ENCODE measurements around the gene SRMS. TPM values are rescaled to one million over a fixed set of nuclear protein-coding genes. Genes with fewer than 3 reads are reported as not detected.

SRMS gene
- total and polyA plus RNA-seq, 2 donors (not counting 3 experiments of a cell fraction or from before 2014, with no cell fraction given), result not detected

DNA sequence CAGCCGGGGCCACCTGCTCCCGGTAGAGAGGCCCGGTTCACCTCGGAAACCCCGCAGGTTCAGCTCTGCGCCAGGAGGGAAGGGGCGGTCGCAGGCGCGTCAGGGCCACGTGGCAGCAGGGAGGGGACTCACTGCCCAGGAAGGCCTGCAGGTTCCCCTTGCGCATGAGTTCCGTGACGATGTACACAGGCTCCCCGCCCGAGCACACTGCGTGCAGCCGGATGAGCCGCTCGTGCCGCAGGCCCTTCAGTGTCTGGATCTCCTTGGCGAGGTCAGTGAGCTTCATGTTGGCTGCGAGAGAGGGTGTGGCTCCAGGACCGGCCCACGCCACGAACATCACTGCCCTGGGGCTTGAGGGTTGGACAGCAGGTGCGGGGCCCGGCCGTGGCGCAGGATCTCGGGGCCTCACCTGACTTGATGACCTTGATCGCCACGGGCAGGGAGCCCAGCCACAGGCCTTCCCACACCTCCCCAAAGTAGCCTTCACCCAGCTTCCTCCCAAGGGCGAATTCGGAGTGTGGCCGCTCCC, 5.5 kb downstream of the SRMS start:
- no peak for DNase-seq (ENCODE audit: low read depth, low spot score)
- BruUV-seq (replicated peaks), result no TSS peak
- Histone ChIP-seq H3K4me3 (replicated peaks in 1 of 3; ENCODE audit: insufficient read depth in 1 of 3, low read depth in 1 of 3, low read length in 3 of 3) (no peak overlapping the region), H3K9ac (replicated peaks; ENCODE audit: extremely low read depth, insufficient read depth, low read length) (no peak overlapping the region), H3K79me2 (ENCODE audit: control insufficient read depth, insufficient read depth, low read length) (no peaks in the 10 kb centered on the region), H3K36me3 (ENCODE audit: control insufficient read depth in 2 of 2, extremely low read depth in 1 of 2, insufficient read depth in 2 of 2, low read length in 2 of 2) (no peaks in the 10 kb centered on the region), H3K9me1 (replicated peaks; ENCODE audit: control insufficient read depth, extremely low read depth, insufficient read depth, low read length) (no peaks in the 10 kb centered on the region), H3K4me1 (ENCODE audit: control insufficient read depth, extremely low read depth, insufficient read depth, low read length) (no peaks in the 10 kb centered on the region), H3K27ac (ENCODE audit: insufficient read depth, low read depth, low read length) (no peak overlapping the region), H3K4me2 (ENCODE audit: insufficient read depth, low read length) (no peak overlapping the region), H4K20me1 (replicated peaks; ENCODE audit: control insufficient read depth, extremely low read depth, insufficient read depth, low read length) (no peaks in the 10 kb centered on the region), H3K27me3 (ENCODE audit: control insufficient read depth in 2 of 2, insufficient read depth in 2 of 2, low read length in 2 of 2) (no peaks in the 10 kb centered on the region), H2AFZ (ENCODE audit: low read depth, low read length) (no peak overlapping the region), H3K9me3 (replicated peaks; ENCODE audit: control insufficient read depth, insufficient read depth, low read length) (no peaks in the 10 kb centered on the region)
- dilution Hi-C loops (cut with MboI; ENCODE audit: extremely low pct_ligation_motif_present, low sequenced_read_pairs) (no loop called here), intact Hi-C loops (cut with micrococcal nuclease) (no loop called here)
- CTCF ChIA-PET, result interaction anchor here (1.0 kb wide), 1 partner anchor 432 kb away, joined by 3 read pairs; no protein-coding TSS in a partner anchor
- FAIRE-seq, result no peak
- TF ChIP-seq EZH2 (IDR thresholded peaks at IDR 0.05; ENCODE audit: borderline replicate concordance, low read depth, low read length, severe bottlenecking), result no peak
- TF ChIP-seq POLR2A (IDR thresholded peaks at IDR 0.05; ENCODE audit: low read depth, low read length), result no peak
- POLR2A ChIA-PET, result interaction anchor here (0.6 kb wide), 1 partner anchor 465 kb away, joined by 3 read pairs; no protein-coding TSS in a partner anchor

DNA sequence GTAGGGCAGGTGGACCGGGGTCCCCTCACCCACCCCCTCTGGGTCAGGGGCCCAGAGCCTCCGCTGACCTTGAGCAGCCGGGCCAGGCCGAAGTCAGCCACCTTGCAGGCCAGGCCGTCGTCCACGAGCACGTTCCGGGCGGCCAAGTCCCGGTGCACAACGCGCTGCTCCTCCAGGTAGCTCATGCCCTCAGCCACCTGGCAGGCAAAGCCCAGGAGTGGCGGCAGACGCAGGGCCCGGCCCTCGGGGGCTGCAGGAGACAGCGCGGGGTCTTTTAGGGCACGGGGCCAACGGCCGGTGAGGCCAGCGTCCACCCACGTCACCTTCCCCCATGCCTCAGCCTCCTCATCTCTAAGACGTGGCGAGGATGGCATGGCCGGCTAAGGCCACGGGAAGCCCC, 6.2 kb downstream of the SRMS start:
- Histone ChIP-seq H3K4me3 (replicated peaks in 1 of 3; ENCODE audit: insufficient read depth in 1 of 3, low read depth in 1 of 3, low read length in 3 of 3) (no peak overlapping the region), H3K4me1 (ENCODE audit: control insufficient read depth, extremely low read depth, insufficient read depth, low read length) (no peaks in the 10 kb centered on the region), H3K79me2 (ENCODE audit: control insufficient read depth, insufficient read depth, low read length) (no peaks in the 10 kb centered on the region), H3K36me3 (ENCODE audit: control insufficient read depth in 2 of 2, extremely low read depth in 1 of 2, insufficient read depth in 2 of 2, low read length in 2 of 2) (no peaks in the 10 kb centered on the region), H3K4me2 (ENCODE audit: insufficient read depth, low read length) (no peak overlapping the region), H4K20me1 (replicated peaks; ENCODE audit: control insufficient read depth, extremely low read depth, insufficient read depth, low read length) (no peaks in the 10 kb centered on the region), H3K9me1 (replicated peaks; ENCODE audit: control insufficient read depth, extremely low read depth, insufficient read depth, low read length) (no peaks in the 10 kb centered on the region), H3K27ac (ENCODE audit: insufficient read depth, low read depth, low read length) (no peak overlapping the region), H3K9ac (replicated peaks; ENCODE audit: extremely low read depth, insufficient read depth, low read length) (no peak overlapping the region), H2AFZ (ENCODE audit: low read depth, low read length) (no peak overlapping the region), H3K27me3 (ENCODE audit: control insufficient read depth in 2 of 2, insufficient read depth in 2 of 2, low read length in 2 of 2) (no peaks in the 10 kb centered on the region), H3K9me3 (replicated peaks; ENCODE audit: control insufficient read depth, insufficient read depth, low read length) (no peaks in the 10 kb centered on the region)
- POLR2A ChIA-PET, result no interaction called here
- dilution Hi-C loops (cut with MboI; ENCODE audit: extremely low pct_ligation_motif_present, low sequenced_read_pairs) (no loop called here), intact Hi-C loops (cut with micrococcal nuclease) (no loop called here)
- DNase-seq (ENCODE audit: low read depth, low spot score), result no peak
- CTCF ChIA-PET, result interaction anchor here (1.0 kb wide), 1 partner anchor 433 kb away, joined by 3 read pairs; no protein-coding TSS in a partner anchor
- TF ChIP-seq GATA2 (IDR thresholded peaks at IDR 0.05; ENCODE audit: insufficient read depth, insufficient read length, low read depth, low read length), result no peak
- TF ChIP-seq, protein P1, sequence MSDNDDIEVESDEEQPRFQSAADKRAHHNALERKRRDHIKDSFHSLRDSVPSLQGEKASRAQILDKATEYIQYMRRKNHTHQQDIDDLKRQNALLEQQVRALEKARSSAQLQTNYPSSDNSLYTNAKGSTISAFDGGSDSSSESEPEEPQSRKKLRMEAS (IDR thresholded peaks at IDR 0.05; ENCODE audit: insufficient read depth, insufficient read length), result no peak
- no peak for FAIRE-seq
- no TSS peak for BruUV-seq (replicated peaks)

Data from endothelial cell of umbilical vein (primary cell).